Activated CD4-positive, alpha-beta T cell treated with anti-CD3 and anti-CD28 coated beads, Interleukin-2, amount 10 ng/mL, durations not matched to agents 7 days and 5 days (primary cell): ENCODE results near the gene GJA4. TPM values are rescaled to one million over a fixed set of nuclear protein-coding genes. Genes with fewer than 3 reads are reported as not detected.

Source experiments
- CTCF ChIA-PET: fragments of 350-600 bp; sonication (Branson Sonifier 250); formaldehyde crosslinking; loops from one replicate; lab custom pipeline; 2021; ENCODE audit warnings: antibody characterized with exemption; lab: Charles Lee
- POLR2A ChIA-PET: fragments of 350-600 bp; sonication (Branson Sonifier 250); formaldehyde crosslinking; loops from one replicate; lab custom pipeline; 2021; ENCODE audit warnings: antibody characterized with exemption; lab: Charles Lee
- DNase-seq: peaks from one replicate; pipeline ENCODE4 v3.0.0-alpha.2; 2020
- H3K27ac Mint-ChIP-seq: one replicate; pipeline ENCODE4 v1.8.0; 2021; ENCODE audit warnings: mild to moderate bottlenecking, moderate library complexity, mixed read lengths
- H3K27me3 Mint-ChIP-seq: one replicate; pipeline ENCODE4 v1.8.0; 2021; ENCODE audit warnings: mixed read lengths
- H3K36me3 Mint-ChIP-seq: one replicate; pipeline ENCODE4 v1.8.0; 2021; ENCODE audit warnings: low read depth, mixed read lengths
- H3K4me1 Mint-ChIP-seq: one replicate; pipeline ENCODE4 v1.8.0; 2021; ENCODE audit warnings: mixed read lengths
- H3K4me3 Mint-ChIP-seq: one replicate; pipeline ENCODE4 v1.8.0; 2021; ENCODE audit warnings: mild to moderate bottlenecking, moderate library complexity, mixed read lengths
- H3K9me3 Mint-ChIP-seq: one replicate; pipeline ENCODE4 v1.8.0; 2021; ENCODE audit warnings: mixed read lengths
- total RNA-seq, 2 experiments: library from RNA; stranded (reverse); gene quantifications; one replicate each; pipeline ENCODE4 v1.2.3, GENCODE V29; 2021

Gene GJA4
- total RNA-seq, result not detected

DNA sequence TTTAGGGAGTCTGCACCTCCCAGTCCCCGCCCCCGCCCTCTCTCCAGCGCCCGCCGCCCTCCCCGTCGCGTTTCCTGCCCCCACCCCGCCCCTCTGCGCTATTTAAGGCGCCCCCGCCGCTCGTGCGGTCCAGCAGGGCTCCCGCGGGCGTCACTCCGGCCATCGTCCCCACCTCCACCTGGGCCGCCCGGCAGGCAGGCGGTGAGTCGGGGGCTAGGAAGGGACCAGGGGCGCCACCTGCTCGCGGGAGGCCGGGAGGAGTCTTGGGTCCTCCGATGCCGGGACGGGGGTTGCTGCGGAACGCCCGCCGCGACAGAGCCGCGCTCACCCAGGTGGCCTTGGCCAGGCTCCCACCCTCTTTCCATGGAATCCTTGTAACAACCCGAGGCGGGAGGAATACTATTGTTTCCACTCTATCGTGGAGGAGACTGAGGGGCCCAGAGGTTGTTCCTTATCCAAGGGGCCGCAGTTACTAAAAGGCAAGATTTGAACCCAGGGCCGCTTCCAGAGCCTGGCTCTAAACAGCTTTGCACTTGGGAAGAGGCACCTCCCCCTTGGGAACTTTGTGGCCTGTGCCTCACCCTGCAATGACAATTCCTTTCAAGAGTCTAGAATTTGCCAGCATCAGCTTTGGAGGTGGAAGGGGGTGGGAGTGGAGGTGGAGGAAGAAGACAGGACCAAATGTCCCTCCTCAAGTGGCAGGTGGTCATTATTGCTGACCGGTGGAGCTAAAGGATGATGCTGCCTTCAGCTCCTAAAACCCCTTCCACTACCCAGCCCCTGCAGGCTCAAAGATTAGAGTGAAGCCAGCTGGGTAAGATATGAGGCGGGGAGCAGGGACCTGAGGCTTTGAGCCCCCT lies at the start of gene GJA4:
GJA4 (plus strand) TSS at position 132 of the 860 bp plus-strand sequence. CDS start 1,215 bp downstream, outside the sequence.
- peaks cover 8% of the 10 kb centered on the region for H3K4me1 Mint-ChIP-seq
- ChIA-PET POLR2A (no interaction called here), CTCF (interaction anchor here (0.6 kb wide), 1 partner anchor 101 kb away, joined by 3 read pairs; no protein-coding TSS in a partner anchor)
- peaks cover 5% of the 10 kb centered on the region for H3K27me3 Mint-ChIP-seq
- no peak within 1 kb of the TSS for H3K27ac Mint-ChIP-seq
- no peaks in the 10 kb centered on the region for H3K36me3 Mint-ChIP-seq
- peak within 1 kb of the TSS; percentile 50 for H3K4me3 Mint-ChIP-seq
- no peak for DNase-seq
- H3K9me3 Mint-ChIP-seq, result no peaks in the 10 kb centered on the region

GRCh38 chr1:34743775-34744174 lies 49.0 kb upstream of the GJA4 start:
- CTCF ChIA-PET, result interaction anchor here (0.6 to 2.3 kb wide), 4 partner anchors 9 to 161 kb away, joined by 3 to 5 read pairs (median 3); no protein-coding TSS in a partner anchor
- H3K4me3 Mint-ChIP-seq, result no peak overlapping the region
- no peaks in the 10 kb centered on the region for H3K4me1 Mint-ChIP-seq
- H3K36me3 Mint-ChIP-seq, result no peaks in the 10 kb centered on the region
- POLR2A ChIA-PET, result no interaction called here
- H3K9me3 Mint-ChIP-seq, result no peaks in the 10 kb centered on the region
- H3K27me3 Mint-ChIP-seq, result peaks cover 3% of the 10 kb centered on the region
- H3K27ac Mint-ChIP-seq, result no peak overlapping the region
- DNase-seq, result no peak

- Mint-ChIP-seq H3K36me3 (no peaks in the 10 kb centered on the region), H3K9me3 (no peaks in the 10 kb centered on the region), H3K4me3 (no peak overlapping the region), H3K27ac (no peak overlapping the region), H3K27me3 (peaks cover 3% of the 10 kb centered on the region), H3K4me1 (no peaks in the 10 kb centered on the region)
- POLR2A ChIA-PET, result no interaction called here
- CTCF ChIA-PET, result no interaction called here
- DNase-seq, result no peak
Measured at GRCh38 chr1:34744851-34745250, 47.9 kb upstream of the GJA4 start.

DNA sequence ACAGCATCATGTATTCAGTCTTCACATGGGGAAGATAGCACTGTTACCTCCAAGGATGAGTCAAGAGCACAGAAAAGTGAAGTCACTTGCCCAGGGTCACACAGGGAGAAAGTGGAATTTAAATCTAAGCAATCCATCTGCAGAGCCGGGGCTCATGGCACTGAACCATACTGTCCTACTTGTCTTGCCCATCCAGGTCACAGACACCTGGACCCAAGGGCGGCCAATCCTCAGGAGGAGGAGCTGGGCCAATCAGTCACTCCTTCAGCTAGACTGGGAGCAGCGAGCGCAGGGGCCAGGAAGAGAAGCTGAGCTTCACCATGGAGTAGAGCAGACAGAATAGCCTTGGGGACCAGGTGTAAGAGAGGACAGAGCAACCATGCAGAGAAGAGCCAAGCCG lies 47.1 kb upstream of the GJA4 start:
- DNase-seq, result no peak
- H3K27ac Mint-ChIP-seq, result no peak overlapping the region
- POLR2A ChIA-PET, result no interaction called here
- CTCF ChIA-PET, result no interaction called here
- peaks cover 3% of the 10 kb centered on the region for H3K27me3 Mint-ChIP-seq
- no peak overlapping the region for H3K4me3 Mint-ChIP-seq
- no peaks in the 10 kb centered on the region for H3K36me3 Mint-ChIP-seq
- no peaks in the 10 kb centered on the region for H3K4me1 Mint-ChIP-seq
- H3K9me3 Mint-ChIP-seq, result no peaks in the 10 kb centered on the region

DNA sequence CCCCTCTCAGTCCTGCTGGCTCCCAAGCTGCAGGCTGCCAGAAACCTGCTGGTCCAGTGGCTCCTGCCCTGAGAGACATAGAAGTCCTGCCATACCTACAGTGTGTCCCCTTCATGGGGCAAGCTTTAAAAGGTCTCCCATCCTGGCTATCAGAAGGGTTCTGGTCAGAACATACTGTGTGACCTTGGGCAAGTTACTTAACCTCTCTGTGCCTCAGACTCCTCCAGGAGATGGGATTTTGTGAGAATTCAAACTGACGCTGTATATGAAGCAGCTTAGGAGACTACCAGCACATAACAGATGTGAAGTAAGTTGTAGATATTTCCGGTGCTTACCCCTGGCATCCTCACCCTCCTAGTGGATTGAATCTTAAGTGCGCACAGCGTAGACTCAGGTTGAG lies 46.7 kb upstream of the GJA4 start:
- peaks cover 3% of the 10 kb centered on the region for H3K27me3 Mint-ChIP-seq
- no peak for DNase-seq
- ChIA-PET POLR2A (no interaction called here), CTCF (no interaction called here)
- H3K4me1 Mint-ChIP-seq, result no peaks in the 10 kb centered on the region
- H3K9me3 Mint-ChIP-seq, result no peaks in the 10 kb centered on the region
- no peaks in the 10 kb centered on the region for H3K36me3 Mint-ChIP-seq
- H3K4me3 Mint-ChIP-seq, result no peak overlapping the region
- no peak overlapping the region for H3K27ac Mint-ChIP-seq

GRCh38 chr1:34746785-34747637 lies 45.8 kb upstream of the GJA4 start:
- no peak overlapping the region for H3K27ac Mint-ChIP-seq
- no peaks in the 10 kb centered on the region for H3K36me3 Mint-ChIP-seq
- H3K27me3 Mint-ChIP-seq, result peaks cover 3% of the 10 kb centered on the region
- CTCF ChIA-PET, result no interaction called here
- H3K9me3 Mint-ChIP-seq, result no peaks in the 10 kb centered on the region
- no peaks in the 10 kb centered on the region for H3K4me1 Mint-ChIP-seq
- POLR2A ChIA-PET, result no interaction called here
- H3K4me3 Mint-ChIP-seq, result no peak overlapping the region
- DNase-seq, result no peak

- ChIA-PET POLR2A (no interaction called here), CTCF (no interaction called here)
- H3K27me3 Mint-ChIP-seq, result no peaks in the 10 kb centered on the region
- no peak overlapping the region for H3K4me3 Mint-ChIP-seq
- no peak overlapping the region for H3K27ac Mint-ChIP-seq
- H3K9me3 Mint-ChIP-seq, result no peaks in the 10 kb centered on the region
- no peaks in the 10 kb centered on the region for H3K4me1 Mint-ChIP-seq
- DNase-seq, result no peak
- no peaks in the 10 kb centered on the region for H3K36me3 Mint-ChIP-seq
Measured at GRCh38 chr1:34747638-34747941, 45.2 kb upstream of the GJA4 start.

- no peaks in the 10 kb centered on the region for H3K27me3 Mint-ChIP-seq
- DNase-seq, result no peak
- no peaks in the 10 kb centered on the region for H3K9me3 Mint-ChIP-seq
- H3K36me3 Mint-ChIP-seq, result no peaks in the 10 kb centered on the region
- no peak overlapping the region for H3K27ac Mint-ChIP-seq
- ChIA-PET POLR2A (no interaction called here), CTCF (no interaction called here)
- no peak overlapping the region for H3K4me3 Mint-ChIP-seq
- no peaks in the 10 kb centered on the region for H3K4me1 Mint-ChIP-seq
Measured at GRCh38 chr1:34749992-34750391, 42.8 kb upstream of the GJA4 start.

GRCh38 chr1:34750610-34751009 lies 42.2 kb upstream of the GJA4 start:
- H3K36me3 Mint-ChIP-seq, result no peaks in the 10 kb centered on the region
- H3K27me3 Mint-ChIP-seq, result no peaks in the 10 kb centered on the region
- H3K4me1 Mint-ChIP-seq, result no peaks in the 10 kb centered on the region
- no peak for DNase-seq
- POLR2A ChIA-PET, result no interaction called here
- CTCF ChIA-PET, result interaction anchor here (2.0 kb wide), 1 partner anchor 8 kb away, joined by 6 read pairs; no protein-coding TSS in a partner anchor
- no peak overlapping the region for H3K4me3 Mint-ChIP-seq
- no peaks in the 10 kb centered on the region for H3K9me3 Mint-ChIP-seq
- H3K27ac Mint-ChIP-seq, result no peak overlapping the region

GRCh38 chr1:34753163-34753562 lies 39.6 kb upstream of the GJA4 start:
- Mint-ChIP-seq H3K4me3 (no peak overlapping the region), H3K4me1 (no peaks in the 10 kb centered on the region), H3K9me3 (no peaks in the 10 kb centered on the region), H3K36me3 (no peaks in the 10 kb centered on the region), H3K27ac (no peak overlapping the region), H3K27me3 (no peaks in the 10 kb centered on the region)
- no peak for DNase-seq
- CTCF ChIA-PET, result interaction anchor here (1.1 to 1.3 kb wide), 2 partner anchors 10 to 29 kb away, joined by 3 read pairs; no protein-coding TSS in a partner anchor
- POLR2A ChIA-PET, result no interaction called here

- ChIA-PET CTCF (no interaction called here), POLR2A (no interaction called here)
- H3K27me3 Mint-ChIP-seq, result no peaks in the 10 kb centered on the region
- DNase-seq, result no peak
- no peaks in the 10 kb centered on the region for H3K36me3 Mint-ChIP-seq
- no peak within 1 kb of the TSS for H3K27ac Mint-ChIP-seq
- no peaks in the 10 kb centered on the region for H3K4me1 Mint-ChIP-seq
- H3K9me3 Mint-ChIP-seq, result no peaks in the 10 kb centered on the region
- no peak within 1 kb of the TSS for H3K4me3 Mint-ChIP-seq
Measured at GRCh38 chr1:34754964-34755637, 37.7 kb upstream of the GJA4 start, which contains the start of gene GJB5. Gene GJB5 (plus strand): TSS chr1:34755047. CDS start chr1:34757331, 2,284 bp downstream.

- Mint-ChIP-seq H3K9me3 (no peaks in the 10 kb centered on the region), H3K36me3 (no peaks in the 10 kb centered on the region), H3K27ac (no peak overlapping the region), H3K27me3 (no peaks in the 10 kb centered on the region), H3K4me3 (no peak overlapping the region), H3K4me1 (no peaks in the 10 kb centered on the region)
- ChIA-PET POLR2A (no interaction called here), CTCF (no interaction called here)
- DNase-seq, result no peak
Measured at GRCh38 chr1:34755961-34756360, 36.8 kb upstream of the GJA4 start.

DNA sequence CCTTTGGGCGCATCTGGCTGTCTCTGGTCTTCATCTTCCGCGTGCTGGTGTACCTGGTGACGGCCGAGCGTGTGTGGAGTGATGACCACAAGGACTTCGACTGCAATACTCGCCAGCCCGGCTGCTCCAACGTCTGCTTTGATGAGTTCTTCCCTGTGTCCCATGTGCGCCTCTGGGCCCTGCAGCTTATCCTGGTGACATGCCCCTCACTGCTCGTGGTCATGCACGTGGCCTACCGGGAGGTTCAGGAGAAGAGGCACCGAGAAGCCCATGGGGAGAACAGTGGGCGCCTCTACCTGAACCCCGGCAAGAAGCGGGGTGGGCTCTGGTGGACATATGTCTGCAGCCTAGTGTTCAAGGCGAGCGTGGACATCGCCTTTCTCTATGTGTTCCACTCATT lies 35.4 kb upstream of the GJA4 start:
- ChIA-PET POLR2A (no interaction called here), CTCF (no interaction called here)
- H3K36me3 Mint-ChIP-seq, result no peaks in the 10 kb centered on the region
- H3K4me1 Mint-ChIP-seq, result no peaks in the 10 kb centered on the region
- H3K27ac Mint-ChIP-seq, result no peak overlapping the region
- DNase-seq, result no peak
- H3K27me3 Mint-ChIP-seq, result no peaks in the 10 kb centered on the region
- H3K9me3 Mint-ChIP-seq, result no peaks in the 10 kb centered on the region
- no peak overlapping the region for H3K4me3 Mint-ChIP-seq
